GM12891 (cell line): ENCODE measurements around the gene RAB1B.

ENCODE experiments used
- POLR2A ChIP-seq: IDR thresholded peaks from 2 replicates; pipeline ENCODE4 v1.6.1; 2011; ENCODE audit warnings: low read depth, low read length, control low read depth
- POLR2AphosphoS5 ChIP-seq: IDR thresholded peaks from 2 replicates; pipeline ENCODE4 v1.6.1; 2011; ENCODE audit warnings: low read depth, low read length, control low read depth
- SPI1 ChIP-seq: IDR thresholded peaks from 2 replicates; pipeline ENCODE4 v1.6.1; 2011; ENCODE audit warnings: low read depth, low read length, control low read depth
- TAF1 ChIP-seq: IDR thresholded peaks from 2 replicates; pipeline ENCODE4 v1.6.1; 2011; ENCODE audit warnings: low read depth, low read length, control low read depth

DNA sequence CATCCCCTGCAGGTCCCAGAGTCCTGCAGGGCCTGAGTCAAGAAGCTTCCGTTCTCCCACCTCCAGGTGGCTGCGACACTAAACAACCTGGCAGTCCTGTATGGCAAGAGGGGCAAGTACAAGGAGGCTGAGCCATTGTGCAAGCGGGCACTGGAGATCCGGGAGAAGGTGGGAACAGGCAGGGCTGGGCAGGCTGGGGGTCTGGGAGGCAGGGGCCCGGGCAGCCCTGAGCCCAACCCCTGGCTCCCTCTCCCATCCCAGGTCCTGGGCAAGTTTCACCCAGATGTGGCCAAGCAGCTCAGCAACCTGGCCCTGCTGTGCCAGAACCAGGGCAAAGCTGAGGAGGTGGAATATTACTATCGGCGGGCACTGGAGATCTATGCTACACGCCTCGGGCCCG lies 4.7 kb upstream of the RAB1B start:
- TF ChIP-seq POLR2A (no peak), TAF1 (no peak), POLR2AphosphoS5 (no peak), SPI1 (no peak)
